Thyroid gland (tissue), 4 donors: Measurements from ENCODE around the gene FAM13C.

Source experiments
- CTCF ChIP-seq, 6 experiments: fragments of 200-600 bp in 3 of 6; fragments of 450-650 bp in 3 of 6; sonication (generic) in 3 of 6; IDR thresholded peaks; one replicate each; pipeline ENCODE4 v1.5.1; 2016 to 2019; ENCODE audit warnings: antibody characterized with exemption in 6 of 6, mild to moderate bottlenecking in 2 of 6, inconsistent platforms in 1 of 6, moderate library complexity in 1 of 6
- POLR2A ChIP-seq, 2 donors: fragments of 450-650 bp; IDR thresholded peaks; one replicate each; pipeline ENCODE4 v1.6.1; 2017; ENCODE audit warnings: antibody characterized with exemption in 2 of 2, mild to moderate bottlenecking in 2 of 2, moderate library complexity in 1 of 2

GRCh38 chr10:59312247-59312646, 50.1 kb downstream of the FAM13C start:
- TF ChIP-seq CTCF (IDR thresholded peaks at IDR 0.05) (no peak), POLR2A (IDR thresholded peaks at IDR 0.05) (no peak)
